ENCODE results near the gene TMEM168. TPM values are rescaled to one million over a fixed set of nuclear protein-coding genes. Genes with fewer than 3 reads are reported as not detected.
A peak's percentile ranks its signal among the peaks of the same experiment; 100 is the strongest.
"Not testable (repeated sequence)": the region's sequence is repeated elsewhere in the genome, so short reads cannot be mapped to it uniquely, and the experiment has no call there.

The TMEM168 gene, protein sequence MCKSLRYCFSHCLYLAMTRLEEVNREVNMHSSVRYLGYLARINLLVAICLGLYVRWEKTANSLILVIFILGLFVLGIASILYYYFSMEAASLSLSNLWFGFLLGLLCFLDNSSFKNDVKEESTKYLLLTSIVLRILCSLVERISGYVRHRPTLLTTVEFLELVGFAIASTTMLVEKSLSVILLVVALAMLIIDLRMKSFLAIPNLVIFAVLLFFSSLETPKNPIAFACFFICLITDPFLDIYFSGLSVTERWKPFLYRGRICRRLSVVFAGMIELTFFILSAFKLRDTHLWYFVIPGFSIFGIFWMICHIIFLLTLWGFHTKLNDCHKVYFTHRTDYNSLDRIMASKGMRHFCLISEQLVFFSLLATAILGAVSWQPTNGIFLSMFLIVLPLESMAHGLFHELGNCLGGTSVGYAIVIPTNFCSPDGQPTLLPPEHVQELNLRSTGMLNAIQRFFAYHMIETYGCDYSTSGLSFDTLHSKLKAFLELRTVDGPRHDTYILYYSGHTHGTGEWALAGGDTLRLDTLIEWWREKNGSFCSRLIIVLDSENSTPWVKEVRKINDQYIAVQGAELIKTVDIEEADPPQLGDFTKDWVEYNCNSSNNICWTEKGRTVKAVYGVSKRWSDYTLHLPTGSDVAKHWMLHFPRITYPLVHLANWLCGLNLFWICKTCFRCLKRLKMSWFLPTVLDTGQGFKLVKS
- 19.4 TPM for polyA plus RNA-seq (2013, experiment 1 of 2; ENCODE audit: insufficient read length)
- 21.0 TPM for polyA plus RNA-seq (2013, experiment 2 of 2; ENCODE audit: insufficient read length)

DNA sequence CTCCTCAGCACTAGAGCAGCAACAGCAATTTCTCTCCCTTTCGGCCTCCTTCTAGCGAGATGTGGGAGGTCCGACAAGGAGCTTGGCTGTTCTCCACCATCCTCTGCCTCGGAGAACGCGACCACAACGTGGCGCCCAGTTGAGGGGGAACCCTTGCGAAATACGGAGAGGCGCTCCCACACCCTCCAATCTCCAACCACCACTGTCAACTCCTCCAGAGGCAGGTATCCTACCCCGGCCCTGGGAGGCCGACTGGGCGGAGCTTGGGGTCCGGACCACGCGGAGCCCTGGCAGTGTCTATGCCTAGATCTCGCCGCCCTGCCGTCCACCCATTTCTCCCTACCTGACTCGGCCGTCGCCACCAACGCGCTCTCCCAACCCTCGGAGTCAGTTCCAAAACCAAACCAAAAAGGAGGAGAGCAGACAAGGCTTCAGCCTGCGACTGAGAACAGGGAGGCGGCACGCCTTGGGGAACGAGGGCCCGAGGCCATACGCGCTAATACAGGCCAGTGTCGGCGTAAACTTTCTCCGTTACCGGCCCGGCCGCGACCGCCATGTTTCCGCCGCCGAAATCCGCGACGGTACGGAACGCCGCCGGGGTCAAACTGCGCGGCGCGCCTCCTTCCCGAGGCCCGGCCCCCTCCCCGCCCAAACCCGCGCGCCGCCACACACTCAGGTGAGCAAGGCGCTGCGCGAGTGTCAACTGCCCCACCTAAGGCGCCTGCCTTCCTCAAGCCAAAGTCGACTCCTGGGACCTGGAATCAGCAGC, at the start of gene TMEM168:
Gene TMEM168 (minus strand): TSS at position 577 of the 769 bp plus-strand sequence. CDS start 5,568 bp downstream, outside the sequence.
- peak; percentile 78 for DNase-seq

DNA sequence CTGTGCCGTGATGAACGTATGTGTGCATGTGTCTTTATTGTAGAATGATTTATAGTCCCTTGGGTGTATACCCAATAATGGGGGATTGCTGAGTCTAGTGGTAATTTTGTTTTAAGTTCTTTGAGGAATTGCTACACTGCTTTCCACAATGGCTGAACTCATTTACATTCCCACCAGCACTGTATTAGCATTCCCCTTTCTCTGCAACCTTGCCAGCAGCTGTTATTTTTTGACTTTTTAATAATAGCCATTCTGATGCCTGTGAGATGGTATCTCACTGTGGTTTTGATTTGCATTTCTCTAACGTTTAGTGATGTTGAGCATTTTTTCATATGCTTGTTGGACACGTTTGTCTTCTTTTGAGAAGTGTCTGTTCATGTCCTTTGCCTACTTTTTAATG, 45.7 kb upstream of the TMEM168 start:
- not testable (repeated sequence) for DNase-seq

DNA sequence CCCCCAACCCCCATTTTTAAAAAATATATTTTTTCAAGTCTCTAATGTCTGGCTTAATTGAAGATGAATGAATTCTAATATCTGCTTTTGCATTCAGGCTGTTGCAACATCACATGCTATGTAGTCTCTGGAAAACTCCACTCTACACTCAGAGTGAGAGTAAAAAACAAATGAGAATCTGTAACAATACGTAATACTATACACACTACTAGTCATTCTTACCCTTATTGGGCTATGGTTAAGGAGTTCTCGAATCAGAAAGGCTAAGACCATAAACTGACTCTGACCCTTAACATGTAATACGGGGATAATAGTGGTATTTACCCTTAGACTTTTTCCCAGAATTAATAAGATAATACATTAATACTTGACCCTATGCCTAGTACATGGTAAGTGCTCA, 42.9 kb upstream of the TMEM168 start:
- DNase-seq = no peak

DNA sequence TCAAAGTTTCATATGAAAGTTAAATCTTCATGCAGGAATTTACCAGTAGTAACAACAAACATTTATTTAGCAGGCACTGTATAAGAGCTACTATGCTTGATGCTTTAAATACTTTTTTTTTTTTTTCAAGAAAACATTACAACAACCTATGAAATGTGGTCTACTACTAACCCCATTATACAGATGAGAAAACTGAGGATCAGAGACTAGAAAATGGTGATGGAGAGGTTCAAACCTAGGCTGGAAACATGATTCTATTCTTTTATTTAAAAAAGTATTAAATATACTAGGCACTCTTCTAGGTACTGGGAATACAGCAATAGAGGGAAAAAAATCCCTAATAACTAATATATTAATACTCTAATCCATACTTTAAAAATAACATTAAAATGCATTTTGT, 40.6 kb upstream of the TMEM168 start:
- no peak for DNase-seq

DNA sequence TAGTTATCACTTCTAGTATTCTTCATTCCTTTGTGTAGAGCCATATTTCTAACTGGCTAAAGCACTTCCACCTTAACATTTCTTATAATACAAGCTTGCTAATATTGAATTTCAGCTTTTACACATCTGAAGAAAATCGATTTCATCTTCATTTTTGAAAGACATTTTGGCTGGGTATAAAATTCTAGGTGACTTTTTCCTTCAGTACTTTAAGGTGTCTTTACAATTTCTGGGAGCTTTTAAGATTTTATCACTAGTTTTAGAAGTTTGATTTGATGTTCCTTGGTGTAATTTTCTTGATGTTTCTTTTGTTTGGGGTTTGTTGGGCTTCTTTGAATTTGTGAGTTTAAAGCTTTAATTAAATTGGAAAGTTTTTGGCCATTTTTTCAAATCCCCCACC, 38.5 kb upstream of the TMEM168 start:
- DNase-seq = no peak

DNA sequence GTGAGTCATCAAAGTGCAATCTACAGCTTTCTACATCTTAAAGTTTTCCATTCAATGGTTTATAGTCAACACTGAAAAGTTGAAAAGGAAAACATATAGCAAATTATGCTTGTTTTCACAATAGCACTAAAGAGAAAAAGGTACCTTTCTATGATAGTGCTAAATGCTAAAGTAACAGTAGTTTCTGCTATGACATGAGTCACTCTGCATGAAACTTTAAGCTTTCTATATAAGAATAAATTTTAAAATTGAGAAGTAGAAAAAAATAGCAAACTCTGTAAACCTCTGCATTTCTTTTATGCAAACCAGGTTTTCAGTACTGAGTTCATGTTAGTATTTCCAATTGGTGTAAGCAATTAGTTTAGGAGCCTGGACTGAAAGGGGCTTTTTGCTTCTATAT, 31.2 kb upstream of the TMEM168 start:
- DNase-seq = no peak

DNA sequence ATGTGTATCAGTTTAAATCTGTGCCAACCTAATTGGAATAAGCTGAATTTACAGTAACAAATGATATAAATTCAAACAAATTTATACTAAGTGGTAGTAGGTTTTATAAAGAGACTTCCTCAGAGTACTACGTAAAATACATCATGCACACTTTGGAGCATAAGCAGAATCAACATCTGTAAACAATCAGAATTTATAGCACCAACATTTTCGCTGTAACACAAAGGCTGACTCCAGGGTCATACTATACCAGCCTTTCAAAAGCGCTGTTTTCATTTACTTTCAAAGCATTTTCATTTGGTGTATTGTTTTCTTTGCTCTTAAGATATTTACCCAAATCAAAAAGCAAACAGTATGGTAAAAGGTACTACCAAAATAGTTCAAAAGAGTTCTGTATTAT, 29.3 kb upstream of the TMEM168 start:
- no peak for DNase-seq

DNA sequence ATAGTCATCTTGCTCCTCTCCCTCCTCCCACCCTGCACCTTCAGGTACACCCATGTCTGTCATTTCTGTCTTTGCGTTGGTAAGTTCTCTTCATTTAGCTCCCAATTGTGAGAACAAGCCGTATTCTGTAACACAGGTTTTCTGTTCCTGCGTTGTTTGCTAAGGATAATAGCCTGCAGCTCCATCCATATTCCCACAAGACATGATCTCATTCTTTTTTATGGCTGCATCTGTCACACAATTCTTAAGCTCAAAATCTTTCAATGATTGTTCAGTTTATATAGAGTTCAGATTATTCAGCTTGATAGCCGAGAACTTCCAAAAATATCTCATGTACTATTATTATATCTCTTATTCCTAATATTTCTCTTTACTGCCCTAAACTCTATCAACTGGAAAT, 16.0 kb upstream of the TMEM168 start:
- no peak for DNase-seq

DNA sequence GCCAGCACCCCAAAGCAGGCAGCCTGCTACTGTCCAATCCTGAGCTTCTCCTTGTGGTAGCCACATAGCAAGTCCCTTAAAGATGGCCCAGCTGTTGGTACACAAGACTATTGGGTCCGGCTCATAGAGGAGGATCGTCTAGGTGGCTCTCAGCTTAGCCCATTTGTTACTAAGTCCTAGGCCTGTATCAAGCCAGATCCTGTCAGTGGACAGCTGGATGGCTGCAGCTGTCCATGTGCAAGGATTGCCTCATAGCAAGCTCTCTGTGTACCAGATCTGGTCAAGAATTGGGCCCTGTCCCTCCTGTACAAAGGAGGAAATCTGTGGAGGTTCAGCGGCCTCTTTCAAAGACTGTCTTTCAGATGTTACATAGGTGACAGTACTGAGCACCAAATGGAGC, 12.2 kb upstream of the TMEM168 start:
- no peak for DNase-seq

DNA sequence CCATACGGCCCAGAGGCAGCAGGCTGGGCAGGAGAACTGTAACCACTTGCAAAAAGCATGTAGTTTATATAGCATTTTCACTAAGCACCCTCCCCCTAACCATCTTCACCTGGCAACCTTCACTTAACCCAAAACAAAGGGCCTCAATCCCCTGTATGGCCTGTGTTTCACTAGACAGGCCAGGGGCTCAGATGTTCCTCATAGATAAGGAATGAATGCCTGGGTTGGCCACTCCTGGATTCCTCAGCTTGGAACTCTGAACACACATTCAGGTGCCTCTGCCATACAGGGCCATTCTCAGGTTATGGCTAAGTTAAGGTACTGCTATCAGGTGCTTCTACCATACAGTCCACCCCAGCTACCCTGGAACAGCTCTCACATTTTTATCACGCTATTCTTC, 10.3 kb upstream of the TMEM168 start:
- DNase-seq = no peak

DNA sequence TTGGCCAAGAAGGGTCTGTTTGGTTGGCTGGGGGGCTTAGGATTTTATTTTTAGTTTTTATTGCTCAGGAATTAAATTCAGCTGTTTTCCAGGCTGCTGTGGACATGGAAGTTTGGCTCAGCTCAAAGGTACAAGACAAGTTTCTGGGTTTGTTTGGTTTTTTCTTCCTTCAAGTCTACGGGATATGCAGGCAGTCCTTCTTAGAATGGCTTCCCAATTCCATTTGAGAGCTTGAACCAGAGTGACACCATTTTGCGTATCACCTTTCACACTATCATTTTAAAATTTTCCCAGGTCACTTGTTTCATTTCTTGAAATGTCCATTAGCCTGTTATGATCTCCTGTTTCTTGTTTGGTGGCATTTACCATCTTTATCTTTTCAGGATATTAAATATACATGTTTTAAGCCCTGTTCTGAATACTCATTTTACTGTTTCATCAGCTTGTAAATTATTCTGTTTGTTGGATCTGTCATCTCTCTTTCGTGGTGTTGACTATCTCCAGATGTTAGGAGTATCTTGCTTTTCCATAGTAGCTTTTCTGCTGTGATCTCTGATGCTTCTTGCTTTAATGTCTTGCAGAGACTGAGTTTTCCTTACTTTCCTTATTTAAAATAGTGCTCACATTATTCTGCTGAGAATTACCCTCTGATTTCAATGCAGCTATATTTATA, 9.4 kb upstream of the TMEM168 start:
- no peak for DNase-seq

DNA sequence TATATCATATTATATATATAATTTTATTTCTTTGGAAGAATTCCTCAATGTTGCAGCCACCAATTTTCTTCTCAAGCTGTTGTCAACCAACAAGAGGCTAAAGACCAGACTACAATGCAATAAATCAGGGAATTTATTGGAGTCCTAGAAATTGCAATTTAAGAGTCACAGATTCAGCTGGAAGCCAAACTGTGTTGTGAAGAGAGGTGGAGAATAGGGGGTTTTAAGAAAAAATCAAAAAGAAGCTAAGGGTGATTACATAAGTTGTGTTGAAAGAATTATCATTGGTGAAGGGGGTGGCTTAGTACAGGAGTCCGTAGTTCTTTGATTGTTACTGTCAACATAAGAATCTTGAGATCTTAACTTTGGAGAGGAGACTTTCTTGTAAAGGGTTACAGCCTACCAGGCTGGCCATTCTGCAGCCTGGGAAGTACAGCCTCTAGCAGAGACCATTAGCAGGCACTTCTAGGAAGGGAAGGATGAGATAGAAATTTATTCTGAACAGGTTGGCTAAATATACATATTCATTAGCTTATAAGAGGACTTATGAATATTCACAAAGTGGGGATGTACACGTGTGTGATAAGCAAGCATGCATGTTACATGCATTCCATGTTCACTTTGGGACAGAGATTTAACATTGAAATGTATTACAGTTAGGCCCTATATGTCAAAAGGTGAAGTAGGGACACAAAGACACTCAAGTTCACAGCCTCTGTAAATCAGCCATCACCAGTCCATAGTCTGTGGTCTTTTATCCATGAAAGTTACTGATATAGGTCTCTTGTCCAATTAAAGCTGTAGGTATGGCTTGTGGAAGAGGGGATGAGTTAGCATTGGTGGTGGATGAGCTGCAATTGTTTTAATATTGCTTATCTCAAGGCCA, 8.3 kb upstream of the TMEM168 start:
- no peak for DNase-seq

DNA sequence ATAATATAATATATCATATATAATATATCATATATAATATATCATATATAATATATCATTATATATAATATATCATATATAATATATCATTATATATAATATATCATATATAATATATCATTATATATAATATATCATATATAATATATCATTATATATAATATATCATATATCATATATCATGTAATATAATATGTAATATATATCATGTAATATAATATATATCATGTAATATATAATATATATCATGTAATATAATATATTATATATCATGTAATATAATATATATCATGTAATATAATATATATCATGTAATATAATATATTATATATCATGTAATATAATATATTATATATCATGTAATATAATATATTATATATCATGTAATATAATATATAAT, 6.4 kb upstream of the TMEM168 start:
- not testable (repeated sequence) for DNase-seq

DNA sequence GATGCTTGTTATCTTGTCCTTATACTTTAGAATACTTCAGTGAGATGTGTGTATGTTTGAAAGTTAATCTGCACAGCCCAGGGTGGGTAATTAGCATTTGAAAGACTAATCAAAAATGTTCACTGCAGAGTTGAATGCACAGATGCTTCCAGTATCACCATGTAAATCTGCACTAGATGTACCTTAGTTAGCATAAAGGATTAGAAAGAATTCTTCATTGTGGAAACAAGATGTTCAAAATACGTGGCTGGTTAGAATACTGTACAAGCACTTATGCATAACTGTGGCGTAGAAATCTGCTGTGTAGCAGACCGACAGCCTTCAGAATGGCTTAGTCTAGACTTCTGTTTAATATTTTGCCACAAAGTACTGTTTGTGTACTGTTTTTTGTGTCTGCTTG, 2.2 kb upstream of the TMEM168 start:
- DNase-seq = no peak

DNA sequence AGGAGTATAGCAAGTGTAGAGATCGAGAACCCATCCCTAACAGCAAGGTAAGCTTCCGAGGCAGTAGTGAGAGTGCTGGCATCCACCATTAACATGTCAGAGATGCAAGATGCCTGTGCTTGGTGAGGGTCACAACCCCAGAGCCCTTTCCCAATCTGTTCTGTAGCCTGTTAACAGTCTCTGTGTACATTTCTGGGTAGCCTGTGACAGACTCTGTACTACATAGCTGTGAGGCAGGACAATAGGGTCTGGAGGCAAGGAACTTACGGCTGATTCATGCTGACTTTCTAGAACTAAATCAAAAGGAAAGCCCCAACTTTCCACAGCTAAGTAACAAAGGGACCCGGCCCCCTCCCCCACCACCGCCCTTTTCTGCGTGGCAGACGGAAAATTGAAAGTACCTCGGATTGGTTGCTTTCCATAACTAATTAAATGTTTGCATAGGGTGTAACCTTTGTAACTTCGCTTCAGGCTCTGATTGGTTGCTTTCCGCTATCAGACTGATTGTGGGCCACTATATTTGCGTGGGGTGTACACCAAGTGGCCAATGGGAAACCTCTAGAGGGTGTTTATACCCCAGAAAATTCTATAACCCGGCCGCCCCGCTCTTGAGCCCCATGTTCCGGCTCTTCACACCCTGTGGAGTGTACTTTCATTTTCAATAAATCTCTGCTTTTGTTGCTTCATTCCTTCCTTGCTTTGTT, 1.4 kb upstream of the TMEM168 start:
- DNase-seq = no peak

DNA sequence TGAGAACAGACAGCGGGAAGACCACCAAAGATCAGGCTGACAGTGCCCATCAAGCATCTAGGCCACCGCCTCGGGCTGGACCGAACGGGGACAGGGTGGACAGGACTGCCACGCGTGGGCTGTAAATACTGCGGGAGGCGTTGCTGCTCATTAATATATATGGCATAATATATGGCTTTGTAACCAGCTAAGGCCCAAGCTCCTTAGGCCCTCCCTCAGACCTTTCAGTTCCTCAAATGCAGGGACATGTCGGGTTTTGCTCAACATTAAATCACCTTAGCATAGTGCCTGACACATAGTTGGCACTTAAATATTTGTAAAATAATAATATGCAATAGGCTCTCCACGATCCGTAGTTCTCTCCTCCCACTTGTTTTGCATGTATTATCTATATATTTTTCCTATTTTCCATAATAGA, 402 bp upstream of the TMEM168 start:
- DNase-seq = no peak

DNA sequence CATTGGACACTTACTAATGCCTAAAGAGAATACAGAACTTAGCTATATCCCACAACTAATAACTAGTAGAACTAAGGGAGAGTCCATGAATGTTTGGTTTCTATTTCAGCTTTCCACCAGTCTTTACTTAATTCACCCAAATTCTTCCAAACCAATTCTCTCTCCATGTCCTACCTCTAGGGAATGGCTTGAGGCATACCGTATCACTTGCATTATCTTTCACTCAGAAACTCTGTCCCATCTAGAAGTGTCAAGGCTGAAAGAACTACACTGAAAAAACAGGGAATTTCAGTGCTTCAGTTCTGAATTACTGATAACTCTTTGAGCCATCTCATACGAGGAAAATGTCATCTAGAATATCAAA, 758 bp downstream of the TMEM168 start:
- DNase-seq = no peak

DNA sequence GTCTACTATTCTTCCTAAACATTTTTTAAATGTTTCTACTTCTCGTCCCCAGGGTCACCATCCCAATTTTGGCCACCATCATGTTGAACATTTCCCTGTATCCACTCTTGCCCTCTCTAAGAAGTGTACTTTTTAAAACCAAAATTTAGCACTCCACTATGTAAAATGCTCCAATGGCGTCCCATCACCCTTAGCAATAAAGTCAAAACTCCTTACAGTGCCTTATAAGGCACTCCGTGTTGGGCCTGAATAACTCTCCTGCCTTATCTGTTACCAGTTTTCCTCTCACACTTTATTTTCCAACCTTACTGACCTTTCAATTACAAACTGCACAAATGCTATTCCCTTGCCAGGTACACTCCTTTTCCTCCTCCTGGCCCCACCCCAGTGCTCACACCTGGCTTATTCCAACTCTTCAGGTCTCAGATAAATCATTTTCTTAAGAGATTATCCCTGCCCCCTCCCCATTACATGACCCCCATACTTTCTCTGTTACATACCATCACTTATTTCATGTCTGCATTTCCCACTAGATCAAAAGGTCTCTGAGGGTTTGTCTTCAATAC, 1.3 kb downstream of the TMEM168 start:
- no peak for DNase-seq

DNA sequence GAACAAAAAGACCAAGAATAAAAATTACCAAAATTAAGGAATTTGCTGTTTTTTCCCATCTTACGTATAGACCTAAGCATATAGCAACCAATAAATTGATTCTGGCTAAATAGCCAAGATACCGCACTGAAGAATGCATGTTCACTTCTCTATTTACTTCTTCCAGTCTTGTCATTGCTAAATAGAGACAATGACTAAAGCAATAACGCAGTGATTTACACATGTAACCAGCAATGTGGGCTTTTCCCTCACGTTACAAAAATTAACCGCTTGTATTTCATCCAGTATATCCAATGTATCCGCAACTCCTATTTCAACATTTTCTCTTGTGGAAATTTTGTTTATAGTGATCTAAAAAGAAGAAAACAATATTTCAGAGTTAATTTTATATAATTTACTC, 5.6 kb downstream of the TMEM168 start:
- no peak for DNase-seq

DNA sequence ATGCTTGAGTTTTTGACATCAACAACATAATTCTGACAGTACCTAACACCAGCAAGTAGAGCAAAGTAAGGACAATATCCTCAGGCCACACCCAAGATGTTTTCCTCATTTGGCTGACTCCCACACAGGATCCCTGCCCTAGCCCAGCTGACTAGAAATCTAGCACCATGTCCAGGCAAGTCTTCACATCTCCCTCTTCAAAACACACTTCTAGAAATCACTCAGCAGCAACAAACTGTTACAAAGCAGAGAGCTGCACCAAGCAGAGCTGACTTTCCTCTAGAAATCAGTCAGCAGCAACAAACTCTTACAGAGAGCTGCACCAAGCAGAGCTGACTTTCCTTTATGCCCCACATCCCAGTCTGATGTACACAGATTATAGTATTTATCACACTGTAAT, 7.7 kb downstream of the TMEM168 start:
- DNase-seq = no peak

DNA sequence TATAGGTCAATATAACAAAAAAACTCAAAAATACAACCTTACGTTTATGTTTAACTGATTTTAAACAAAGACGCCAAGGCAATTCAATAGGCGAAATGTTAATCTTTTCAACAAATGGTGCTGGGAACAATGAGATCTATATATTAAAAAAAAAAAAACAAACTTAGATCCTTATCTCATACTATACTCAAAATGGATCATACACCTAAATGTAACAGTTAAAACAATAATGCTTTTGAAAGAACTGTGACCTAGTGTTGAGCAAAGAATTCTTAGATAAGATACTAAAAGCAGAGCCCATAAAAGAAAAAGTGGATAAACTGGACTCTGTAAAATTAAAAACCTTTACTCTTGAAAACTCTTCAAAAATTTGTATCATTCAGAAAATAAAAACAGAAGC, 8.6 kb downstream of the TMEM168 start:
- no peak for DNase-seq

All from fibroblast of skin of back (primary cell).